Kidney glomerular epithelial cell (primary cell): Measurements from ENCODE around the gene ANGPTL2.

Experiments used
- DNase-seq: peaks from one replicate; lab custom pipeline; 2025; lab: John Stamatoyannopoulos, UW

ANGPTL2 gene

GRCh38 chr9:127093319-127094020 lies 29.0 kb downstream of the ANGPTL2 start:
- DNase-seq = no peak

- DNase-seq = no peak
Measured at GRCh38 chr9:127092041-127092608, 30.3 kb downstream of the ANGPTL2 start.

- DNase-seq = no peak
Measured at GRCh38 chr9:127091526-127091925, 30.9 kb downstream of the ANGPTL2 start.

- no peak for DNase-seq
Measured at GRCh38 chr9:127090341-127090985, 32.0 kb downstream of the ANGPTL2 start.

GRCh38 chr9:127089631-127090081 lies 32.8 kb downstream of the ANGPTL2 start:
- no peak for DNase-seq

GRCh38 chr9:127088724-127089615 lies 33.5 kb downstream of the ANGPTL2 start:
- no peak for DNase-seq

GRCh38 chr9:127087836-127088235 lies 34.6 kb downstream of the ANGPTL2 start:
- DNase-seq = no peak

GRCh38 chr9:127087411-127087810 lies 35.0 kb downstream of the ANGPTL2 start:
- no peak for DNase-seq

- no peak for DNase-seq
Measured at GRCh38 chr9:127086771-127087170, 35.7 kb downstream of the ANGPTL2 start.

- no peak for DNase-seq
Measured at GRCh38 chr9:127085186-127085585, 37.2 kb downstream of the ANGPTL2 start.

- DNase-seq = no peak
Measured at GRCh38 chr9:127084076-127085039, 38.1 kb downstream of the ANGPTL2 start.

- DNase-seq = no peak
Measured at GRCh38 chr9:127083138-127083980, 39.1 kb downstream of the ANGPTL2 start.

GRCh38 chr9:127081250-127082185 lies 40.9 kb downstream of the ANGPTL2 start:
- no peak for DNase-seq

- no peak for DNase-seq
Measured at GRCh38 chr9:127079446-127080140, 42.8 kb downstream of the ANGPTL2 start.

- no peak for DNase-seq
Measured at GRCh38 chr9:127078988-127079387, 43.4 kb downstream of the ANGPTL2 start.

- no peak for DNase-seq
Measured at GRCh38 chr9:127078336-127078735, 44.1 kb downstream of the ANGPTL2 start.

- no peak for DNase-seq
Measured at GRCh38 chr9:127077644-127077946, 44.8 kb downstream of the ANGPTL2 start.

GRCh38 chr9:127076860-127077643 lies 45.4 kb downstream of the ANGPTL2 start:
- DNase-seq = no peak
